ENCODE results near the gene COL1A2. TPM values are rescaled to one million over a fixed set of nuclear protein-coding genes. Genes with fewer than 3 reads are reported as not detected.

The COL1A2 gene
- total RNA-seq, 1 experiment from 2014 or later: 42.1 TPM

- Mint-ChIP-seq H3K9me3 (no peaks in the 10 kb centered on the region), H3K36me3 (ENCODE audit: insufficient read depth in 1 of 3, low read depth in 3 of 3) (peaks cover 15 to 74% (median 43%) of the 10 kb centered on the region in 3 experiments; a peak in 5 of 7 replicates), H3K27ac (no peak overlapping the region), H3K4me1 (peaks cover 4 to 6% of the 10 kb centered on the region in 2 experiments), H3K4me3 (no peak overlapping the region), H3K27me3 (ENCODE audit: low read depth) (no peaks in the 10 kb centered on the region)
- Histone ChIP-seq H3K4me1 (ENCODE audit: insufficient read depth, low read length) (no peaks in the 10 kb centered on the region), H3K27ac (ENCODE audit: insufficient read length, low read depth, low read length) (no peak overlapping the region), H2BK15ac (ENCODE audit: low read depth, low read length) (no peak overlapping the region), H2AK5ac (ENCODE audit: insufficient read length, low read length) (no peak overlapping the region), H2BK120ac (ENCODE audit: low read depth, low read length, poor library complexity, severe bottlenecking) (no peak overlapping the region), H4K5ac (ENCODE audit: insufficient read length, low read depth, low read length) (no peak overlapping the region), H4K20me1 (ENCODE audit: control insufficient read depth, insufficient read depth, insufficient read length) (no peaks in the 10 kb centered on the region), H3K27me3 (ENCODE audit: insufficient read depth, low read length) (no peaks in the 10 kb centered on the region), H2AFZ (ENCODE audit: low read length) (no peak overlapping the region), H3K79me2 (ENCODE audit: insufficient read depth, low read length) (no peaks in the 10 kb centered on the region), H3K4ac (ENCODE audit: low read depth, low read length) (no peak overlapping the region), H3K23ac (ENCODE audit: insufficient read length, low read depth, low read length) (no peak overlapping the region), H2BK20ac (ENCODE audit: low read depth, low read length, poor library complexity, severe bottlenecking) (no peak overlapping the region), H3K4me2 (ENCODE audit: insufficient read depth, insufficient read length, low read length) (no peak overlapping the region), H3K79me1 (ENCODE audit: insufficient read depth, low read depth, low read length, poor library complexity, severe bottlenecking) (no peaks in the 10 kb centered on the region), H3K56ac (ENCODE audit: insufficient read length, low read depth, low read length) (no peak overlapping the region), H2BK5ac (ENCODE audit: insufficient read length, low read length) (no peak overlapping the region), H3K23me2 (ENCODE audit: insufficient read length, low read depth, low read length, poor library complexity, severe bottlenecking) (no peaks in the 10 kb centered on the region), H4K8ac (replicated peaks; ENCODE audit: insufficient read length, low read depth, low read length) (no peak overlapping the region), H3T11ph (ENCODE audit: low read length) (no peak overlapping the region), H3K9ac (ENCODE audit: extremely low read depth, insufficient read length, low read length) (no peak overlapping the region), H2BK12ac (ENCODE audit: insufficient read length, low read depth, low read length) (no peak overlapping the region), H4K91ac (ENCODE audit: insufficient read length, low read depth, low read length) (no peak overlapping the region), H3K9me3 (ENCODE audit: control insufficient read depth, low read depth, low read length) (no peaks in the 10 kb centered on the region), H3K14ac (ENCODE audit: insufficient read depth, low read length) (no peak overlapping the region), H3K18ac (ENCODE audit: insufficient read length, low read depth, low read length) (no peak overlapping the region)
- TF ChIP-seq CTCF (conservative IDR thresholded peaks at IDR 0.05): no peak
- no CpG with 5 or more reads among the region's 5 CpGs for WGBS (ENCODE audit: extremely low coverage, insufficient read length, low lambda C conversion rate)
- DNase-seq: no peak
Measured at GRCh38 chr7:94418851-94419250, 24.2 kb downstream of the COL1A2 start.

All from H9 (cell line).